ENCODE results near the gene NAA40.

NAA40 gene

DNA sequence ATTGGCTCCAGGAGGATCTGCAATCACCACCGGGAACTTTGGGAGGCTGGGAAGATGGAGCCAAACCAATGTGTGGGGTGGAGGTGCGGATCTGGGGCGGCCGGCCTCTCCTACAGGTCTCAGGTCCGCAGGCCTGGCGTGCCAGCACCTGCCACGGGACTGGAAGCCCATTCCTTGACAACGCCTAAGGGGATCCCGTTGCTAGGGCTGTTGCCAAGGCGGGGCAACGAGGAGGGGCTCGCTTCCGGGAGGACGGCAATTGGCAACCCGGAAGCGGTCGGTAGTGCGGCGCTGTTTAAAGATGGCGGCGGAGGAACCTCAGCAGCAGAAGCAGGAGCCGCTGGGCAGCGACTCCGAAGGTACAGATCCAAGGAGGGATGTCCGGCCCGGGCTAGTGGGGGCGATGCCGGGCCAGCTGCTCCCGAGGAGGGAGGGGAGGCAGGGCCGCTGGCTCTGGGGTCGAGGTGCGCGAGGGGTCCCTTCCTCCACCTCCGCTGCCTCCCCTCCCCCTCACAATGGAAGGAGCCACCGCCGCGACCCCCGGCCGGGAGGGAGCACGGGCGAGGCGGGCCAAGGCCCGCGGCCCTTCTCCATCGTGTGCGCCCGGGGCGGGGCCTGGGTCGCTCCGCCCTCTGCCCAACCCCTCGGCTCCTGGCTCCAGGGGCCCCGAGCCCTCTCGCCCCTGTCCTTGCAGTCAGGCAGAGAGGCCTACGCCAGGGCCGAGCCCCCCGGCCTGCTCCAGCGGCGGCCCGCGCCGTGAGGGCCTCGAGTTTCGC lies 47.5 kb downstream of the NAA40 start, which contains the start of gene OTUB1:
OTUB1 (plus strand) TSS at position 283 of the 776 bp plus-strand sequence; CDS start at position 302, 19 bp downstream.
- peak in 54 of 56 donors; percentile 28 to 91 (median 76) for DNase-seq

DNA sequence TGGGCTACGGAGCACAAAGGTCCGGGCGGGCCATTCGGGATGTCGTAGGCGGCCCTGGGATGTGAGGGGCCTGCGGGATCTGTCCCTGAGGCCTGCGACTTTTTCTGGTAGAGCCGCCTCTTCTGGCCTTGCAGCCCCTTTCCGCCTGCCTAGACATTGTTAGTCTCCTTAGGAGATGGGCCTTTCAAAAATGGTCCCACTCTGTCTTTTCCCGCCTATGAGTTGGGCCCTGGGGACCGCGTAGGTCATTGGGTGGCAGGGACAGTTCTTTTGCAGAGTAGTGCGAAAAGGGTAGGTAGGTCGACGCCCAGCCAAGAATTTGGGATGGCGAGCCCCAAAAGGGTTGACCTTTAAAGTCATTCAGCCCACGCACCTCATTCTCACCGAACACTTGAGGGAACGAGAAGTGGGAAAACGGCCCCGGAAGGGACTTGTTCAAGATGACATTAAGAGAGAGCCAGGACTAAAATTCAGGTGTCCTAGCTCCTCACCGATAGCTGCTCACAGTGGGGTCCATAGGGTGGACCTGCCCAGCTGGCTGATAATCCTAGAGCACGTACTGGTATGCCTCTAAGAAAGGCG lies 48.2 kb downstream of the NAA40 start:
- no peak for DNase-seq

DNA sequence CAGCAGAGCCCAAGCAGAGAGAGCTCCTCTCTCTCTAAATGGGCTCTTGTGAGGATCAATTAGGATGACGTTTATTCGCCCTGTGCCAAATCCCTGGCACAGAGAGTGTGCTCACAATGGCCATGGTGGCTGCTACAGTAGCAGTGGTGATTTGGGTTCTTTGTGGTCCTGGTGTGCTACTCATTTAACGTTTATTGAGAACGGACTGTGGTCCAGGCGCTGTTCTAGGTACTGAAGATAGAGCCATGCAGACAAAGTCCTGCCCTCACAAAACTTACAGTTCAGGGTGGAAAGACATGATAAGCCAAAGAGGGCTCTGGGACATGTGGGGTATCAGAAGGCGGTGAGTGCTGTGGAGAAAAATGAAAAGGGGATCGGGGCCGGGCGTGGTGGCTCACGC lies 52.8 kb downstream of the NAA40 start:
- no peak for DNase-seq

DNA sequence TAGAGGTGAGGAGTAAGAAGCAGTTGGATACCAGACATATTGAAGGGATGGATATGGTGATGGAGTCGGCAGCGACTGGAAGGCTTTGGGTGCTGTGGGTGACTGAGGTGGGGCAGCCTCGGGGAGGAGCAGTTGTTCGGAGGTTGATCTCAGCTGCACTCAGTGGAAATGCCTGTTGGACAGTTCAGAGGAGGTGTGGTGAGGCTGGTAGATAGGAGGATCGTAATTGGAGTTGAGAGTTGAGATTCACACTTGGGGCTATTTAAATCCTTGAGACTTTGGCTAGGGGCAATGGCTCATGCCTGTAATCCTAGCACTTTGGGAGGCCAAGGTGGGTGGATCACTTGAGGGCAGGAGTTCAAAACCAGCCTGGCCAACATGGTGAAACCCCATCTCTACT lies 54.3 kb downstream of the NAA40 start:
- no peak for DNase-seq

DNA sequence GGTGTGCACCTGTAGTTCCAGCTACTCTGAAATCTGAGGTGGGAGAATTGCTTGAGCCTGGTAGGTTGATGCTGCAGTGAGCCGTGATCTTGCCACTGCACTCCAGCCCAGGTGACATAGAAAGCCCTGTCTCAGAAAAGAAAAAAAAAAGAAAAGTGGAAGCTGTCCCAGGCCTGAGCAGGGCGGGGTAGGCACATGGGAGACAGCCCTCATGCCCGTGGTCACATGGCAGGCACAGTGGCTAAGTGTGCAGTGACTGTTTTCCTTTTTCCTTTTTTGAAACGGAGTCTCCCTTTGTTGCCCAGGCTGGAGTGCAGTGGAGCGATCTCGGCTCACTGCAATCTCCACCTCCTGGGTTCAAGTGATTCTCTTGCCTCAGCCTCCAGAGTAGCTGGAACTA lies 55.2 kb downstream of the NAA40 start:
- no peak for DNase-seq

DNA sequence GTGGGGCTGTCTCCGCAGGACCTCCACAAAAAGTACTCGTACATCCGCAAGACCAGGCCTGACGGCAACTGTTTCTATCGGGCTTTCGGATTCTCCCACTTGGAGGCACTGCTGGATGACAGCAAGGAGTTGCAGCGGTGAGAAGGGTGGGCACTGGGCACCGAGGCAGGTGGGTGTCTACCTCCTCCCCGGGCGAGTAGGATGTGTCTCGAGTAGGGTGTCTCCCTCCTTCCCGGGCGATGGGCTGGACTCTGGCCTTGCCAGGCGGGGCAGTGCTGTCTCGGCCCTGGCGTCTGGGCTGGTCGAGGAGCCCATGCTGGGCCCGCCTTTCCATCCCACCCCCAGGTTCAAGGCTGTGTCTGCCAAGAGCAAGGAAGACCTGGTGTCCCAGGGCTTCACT lies 57.7 kb downstream of the NAA40 start:
- no peak for DNase-seq

DNA sequence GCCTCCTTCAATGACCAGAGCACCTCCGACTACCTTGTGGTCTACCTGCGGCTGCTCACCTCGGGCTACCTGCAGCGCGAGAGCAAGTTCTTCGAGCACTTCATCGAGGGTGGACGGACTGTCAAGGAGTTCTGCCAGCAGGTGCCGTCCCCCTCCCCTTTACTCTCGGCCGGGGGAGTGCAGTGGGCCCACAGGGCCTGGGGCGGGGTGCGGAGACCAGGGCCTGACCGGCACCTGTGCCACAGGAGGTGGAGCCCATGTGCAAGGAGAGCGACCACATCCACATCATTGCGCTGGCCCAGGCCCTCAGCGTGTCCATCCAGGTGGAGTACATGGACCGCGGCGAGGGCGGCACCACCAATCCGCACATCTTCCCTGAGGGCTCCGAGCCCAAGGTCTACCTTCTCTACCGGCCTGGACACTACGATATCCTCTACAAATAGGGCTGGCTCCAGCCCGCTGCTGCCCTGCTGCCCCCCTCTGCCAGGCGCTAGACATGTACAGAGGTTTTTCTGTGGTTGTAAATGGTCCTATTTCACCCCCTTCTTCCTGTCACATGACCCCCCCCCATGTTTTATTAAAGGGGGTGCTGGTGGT lies 58.4 kb downstream of the NAA40 start:
- no peak for DNase-seq

DNA sequence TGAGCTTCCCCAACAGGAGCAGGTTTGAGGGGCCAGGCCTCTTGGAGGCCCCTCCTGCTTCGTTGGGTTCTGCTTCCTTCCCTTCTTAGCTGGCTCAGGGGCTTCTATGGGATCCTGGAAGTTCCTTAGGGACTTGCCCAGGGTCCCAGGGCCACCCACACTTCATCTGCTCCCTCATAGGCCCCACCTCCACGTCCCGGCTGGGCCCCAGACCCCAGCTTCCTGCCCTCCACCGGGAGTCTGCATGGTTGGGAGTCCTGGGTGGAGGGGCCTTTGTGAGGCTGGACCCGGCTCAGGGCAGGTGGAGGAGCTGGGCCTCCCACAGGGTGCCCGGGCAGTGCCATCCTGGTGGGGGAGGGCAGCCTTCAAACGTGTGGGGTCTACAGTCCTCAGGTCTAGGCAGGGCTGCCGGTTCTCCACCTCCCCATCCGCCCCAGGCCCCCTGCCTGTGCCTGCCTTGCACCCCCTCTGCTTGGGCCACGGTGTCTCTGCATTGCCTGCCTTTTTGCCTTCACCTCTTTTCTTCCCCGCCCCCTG lies 59.1 kb downstream of the NAA40 start:
- DNase-seq, result no peak

DNA sequence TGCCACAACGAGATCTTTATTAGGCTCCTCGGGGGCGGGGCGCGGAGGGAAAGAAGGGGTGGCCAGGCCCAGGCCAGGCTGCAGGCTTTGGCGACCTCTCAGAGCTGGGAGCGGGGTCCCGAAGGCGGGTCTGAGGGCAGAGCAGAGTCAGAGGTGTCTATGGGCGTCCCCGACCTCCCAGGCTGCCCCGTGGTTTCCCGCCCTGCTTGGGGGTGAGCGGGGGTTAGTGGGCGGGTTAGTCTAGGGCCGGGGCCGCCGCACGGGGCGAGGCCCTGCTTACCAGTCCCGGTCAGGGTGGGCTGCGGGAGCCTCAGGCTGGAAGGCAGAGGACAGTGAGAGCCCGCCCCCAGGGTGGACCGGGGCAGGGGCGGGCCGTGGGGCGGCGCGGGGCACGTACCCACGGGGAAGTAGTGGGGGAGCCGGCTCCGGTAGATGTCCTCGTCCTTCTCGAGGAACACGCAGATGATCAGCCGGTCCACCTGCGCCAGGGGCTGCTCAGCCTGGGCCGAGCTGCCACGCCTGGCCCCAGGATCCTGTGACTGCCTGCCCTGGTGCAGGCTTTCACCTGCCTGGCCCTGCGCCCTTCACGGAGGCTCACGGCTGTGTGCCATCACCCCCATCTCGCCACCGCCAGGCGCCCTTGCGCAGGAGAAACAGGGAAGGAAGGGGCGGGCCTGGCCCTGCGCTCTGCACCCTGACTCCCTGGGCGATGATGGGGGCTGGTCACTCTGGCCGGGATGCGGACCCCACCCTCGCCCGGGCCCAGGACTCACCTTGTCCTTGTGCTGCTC lies 60.0 kb downstream of the NAA40 start:
- DNase-seq, result no peak

DNA sequence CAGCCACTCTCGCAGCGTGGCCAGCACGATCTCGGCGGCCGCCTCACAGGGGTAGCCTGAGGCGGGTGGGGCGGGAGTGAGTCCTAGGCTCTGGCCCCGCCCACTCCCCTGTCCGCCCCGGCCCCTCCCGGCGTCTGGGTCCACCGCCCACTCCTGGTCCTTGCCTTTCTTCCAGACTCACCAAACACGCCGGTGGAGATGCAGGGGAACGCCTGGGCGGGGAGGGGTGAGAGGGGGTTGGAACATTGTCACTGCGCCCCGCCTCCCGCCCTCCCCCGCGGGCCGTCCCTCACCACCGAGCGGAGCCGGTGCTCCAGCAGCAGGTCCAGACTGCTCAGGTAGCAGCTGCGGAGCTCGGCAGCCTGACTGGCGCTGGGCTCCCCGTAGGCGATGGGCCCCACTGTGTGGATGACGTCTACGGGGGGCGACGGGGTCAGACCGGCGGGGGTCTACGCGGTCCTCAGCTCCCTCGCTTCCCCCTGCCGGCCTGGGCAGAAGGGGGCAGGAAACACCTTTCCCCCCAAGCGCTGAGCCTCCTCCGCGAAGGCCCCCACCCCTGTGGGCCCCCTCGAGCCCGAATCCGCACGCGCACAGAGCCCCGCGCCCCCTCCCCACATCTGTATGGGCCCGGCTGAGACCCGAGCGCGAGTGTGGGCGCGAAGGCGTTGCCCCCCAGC lies 60.7 kb downstream of the NAA40 start:
- peak in 7 of 56 donors; percentile 15 to 51 (median 28) for DNase-seq

DNA sequence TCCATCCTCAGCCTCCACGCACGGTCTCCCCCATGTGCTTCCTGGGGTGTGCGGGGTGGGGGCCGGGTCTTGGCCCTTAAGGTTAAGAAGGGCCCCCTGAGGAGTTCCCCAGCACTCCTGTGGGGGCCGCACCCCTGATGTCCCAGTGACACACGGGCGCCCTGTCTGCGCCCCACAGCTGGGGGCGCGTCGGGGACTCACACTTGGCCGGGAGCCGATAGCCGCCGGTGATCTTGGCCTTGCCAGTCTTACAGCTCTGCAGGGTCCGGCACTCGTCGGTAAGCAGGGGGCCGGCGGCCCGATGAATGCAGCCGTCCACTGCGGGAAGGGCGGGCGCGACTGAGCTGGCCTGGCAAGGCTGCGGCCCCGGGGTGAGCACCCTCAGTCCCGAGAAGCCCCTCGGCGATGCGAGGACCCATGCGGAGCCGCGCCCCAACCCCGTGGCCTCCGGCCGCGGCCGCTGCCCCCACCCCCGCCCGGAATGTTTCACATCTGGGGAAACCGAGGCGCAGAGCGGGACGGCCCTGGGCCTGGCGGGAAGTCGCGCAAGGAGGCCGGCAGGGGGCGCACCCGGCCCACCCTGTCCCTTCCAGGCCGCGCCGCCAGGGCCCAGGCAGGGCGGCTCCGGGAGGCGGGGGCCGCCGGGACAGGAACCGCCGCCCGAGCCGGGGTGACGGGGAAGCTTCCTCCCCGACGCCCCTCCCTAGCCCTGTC lies 61.4 kb downstream of the NAA40 start:
- peak in 39 of 56 donors; percentile 10 to 81 (median 39) for DNase-seq

DNA sequence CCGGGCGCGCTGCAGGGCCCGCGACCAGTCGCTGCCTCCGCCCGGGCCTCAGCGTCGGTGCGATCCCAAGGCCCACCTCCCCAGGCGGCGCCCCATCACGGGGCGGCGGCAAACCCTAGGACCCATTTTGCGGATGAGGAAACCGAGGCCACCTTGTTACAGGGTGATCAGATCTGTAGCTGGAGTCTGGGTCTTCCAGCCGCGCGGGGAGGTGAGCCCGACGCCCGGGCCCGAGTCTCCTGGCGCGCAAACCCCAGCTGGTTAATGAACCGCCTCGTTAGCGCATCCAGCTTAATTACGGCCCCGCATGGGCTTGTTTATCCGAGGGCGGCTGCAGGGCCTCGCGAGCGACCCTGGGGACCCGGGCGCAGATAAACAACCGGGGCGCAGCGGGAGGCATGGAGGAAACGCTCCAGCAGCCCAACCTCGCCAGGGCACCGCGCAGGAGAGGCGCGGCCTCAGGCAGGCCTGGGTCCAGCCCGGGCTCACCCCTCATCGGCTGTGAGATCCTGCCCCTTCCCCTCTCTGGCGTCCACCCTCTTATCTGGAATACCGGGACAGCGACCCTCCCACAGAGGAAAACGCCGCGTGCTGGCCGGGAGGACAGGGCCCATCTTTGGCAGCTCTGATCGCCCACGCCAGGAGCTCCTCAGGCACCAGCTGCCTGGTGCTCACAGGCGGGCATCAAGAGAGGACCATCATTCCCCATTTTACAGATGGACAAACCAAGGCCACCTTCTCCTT lies 62.1 kb downstream of the NAA40 start:
- peak in 1 of 56 donors; percentile 48 for DNase-seq

DNA sequence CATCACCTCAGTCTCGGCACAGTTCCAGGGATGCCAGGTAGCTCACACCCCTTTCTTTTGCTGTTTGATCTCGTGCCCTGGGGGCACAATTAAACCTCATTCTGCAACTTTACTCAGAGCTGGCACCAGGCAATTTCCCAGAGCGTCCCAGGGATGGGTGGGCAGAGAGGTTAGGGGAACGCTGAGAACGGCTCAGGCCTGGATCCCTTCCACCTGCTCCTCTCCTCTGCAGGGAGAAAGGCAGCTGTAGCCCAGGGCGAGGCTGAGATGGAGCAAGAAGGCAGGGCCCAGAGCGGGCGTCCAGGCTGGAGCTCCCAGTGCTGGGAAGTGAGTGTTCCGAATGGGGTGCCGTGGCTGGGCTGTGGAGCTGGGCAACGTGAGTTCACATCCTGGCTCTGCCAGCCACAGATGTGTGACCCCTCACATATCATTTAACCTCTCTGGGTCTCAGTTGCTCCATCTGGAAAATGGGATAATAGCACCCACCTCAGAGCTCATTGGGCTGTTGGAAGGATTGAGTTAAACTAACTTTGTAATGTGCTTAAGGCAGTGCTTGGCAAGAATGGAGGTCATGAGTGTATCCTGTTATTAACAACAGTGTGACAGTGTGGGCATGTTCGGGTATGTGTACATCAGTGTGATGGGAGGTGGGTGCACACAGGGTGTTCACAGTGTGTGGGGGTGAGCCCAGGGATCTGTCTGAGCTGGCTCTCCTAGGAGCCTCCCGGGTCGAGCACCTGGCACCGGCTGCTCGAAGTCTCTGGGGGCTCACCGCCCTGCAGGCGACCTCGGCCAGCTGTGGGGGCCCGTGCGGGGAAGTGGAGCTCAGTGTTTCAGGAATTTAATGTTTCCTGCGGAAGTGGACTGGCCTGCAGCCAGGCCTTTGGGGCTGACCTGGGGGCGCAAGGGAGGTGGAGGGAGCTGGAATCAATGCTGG lies 63.0 kb downstream of the NAA40 start:
- no peak for DNase-seq

DNA sequence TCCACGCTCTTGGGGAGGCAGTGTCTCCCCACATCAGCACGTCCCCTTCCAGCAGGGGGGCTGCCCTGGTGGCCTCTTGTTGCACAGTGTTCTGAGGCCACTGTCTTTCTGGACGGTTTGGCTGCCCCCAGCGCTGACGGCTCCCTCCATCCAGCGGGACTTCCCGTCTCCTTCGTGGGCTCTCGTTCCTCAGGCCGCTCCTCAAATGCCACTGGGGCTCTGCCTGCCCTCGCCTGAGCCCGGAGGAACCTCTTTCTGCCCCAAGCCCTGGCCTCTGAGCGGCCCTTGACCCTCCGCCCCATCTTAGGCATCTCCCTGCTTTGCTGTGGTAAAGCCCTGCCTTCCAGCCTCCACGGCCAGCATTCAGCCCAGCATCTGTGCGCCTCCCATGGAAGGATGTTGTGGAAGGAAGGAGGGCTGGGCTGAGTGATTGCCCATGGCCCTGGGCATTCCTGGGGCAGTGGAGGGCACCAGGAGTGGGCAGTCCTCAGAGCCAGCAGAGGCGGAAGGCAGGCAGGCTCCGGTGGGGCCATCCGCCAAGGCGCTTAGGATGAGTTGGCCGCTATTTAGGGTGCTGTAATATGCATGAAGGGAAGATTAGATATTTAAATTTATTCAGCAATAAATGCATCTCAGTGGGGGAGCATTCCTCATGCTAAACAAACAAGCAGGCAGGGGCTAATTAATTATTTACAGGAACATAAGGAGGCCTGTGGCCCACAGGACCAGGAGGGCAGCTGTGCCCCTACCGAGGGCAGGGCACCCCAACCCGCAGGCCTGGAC lies 65.2 kb downstream of the NAA40 start:
- no peak for DNase-seq

DNA sequence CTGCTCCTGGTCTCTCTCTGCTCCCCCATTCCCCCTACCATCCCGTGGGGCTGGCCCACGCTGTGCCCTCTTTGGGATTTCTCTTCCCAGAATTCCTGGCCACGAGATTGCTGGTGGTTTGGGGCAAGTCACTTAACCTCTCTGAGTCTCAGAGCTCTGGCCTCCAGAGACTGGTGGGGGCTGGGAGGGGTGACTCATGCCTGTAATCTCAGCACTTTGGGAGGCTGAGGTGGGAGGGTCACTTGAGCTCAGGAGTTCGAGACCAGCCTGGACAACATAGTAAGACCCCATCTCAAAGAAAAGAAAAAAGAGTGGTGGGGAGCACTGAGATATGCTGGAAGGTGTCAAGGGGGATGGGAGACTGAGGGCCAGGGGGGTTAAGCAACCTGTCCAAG lies 65.8 kb downstream of the NAA40 start:
- no peak for DNase-seq

DNA sequence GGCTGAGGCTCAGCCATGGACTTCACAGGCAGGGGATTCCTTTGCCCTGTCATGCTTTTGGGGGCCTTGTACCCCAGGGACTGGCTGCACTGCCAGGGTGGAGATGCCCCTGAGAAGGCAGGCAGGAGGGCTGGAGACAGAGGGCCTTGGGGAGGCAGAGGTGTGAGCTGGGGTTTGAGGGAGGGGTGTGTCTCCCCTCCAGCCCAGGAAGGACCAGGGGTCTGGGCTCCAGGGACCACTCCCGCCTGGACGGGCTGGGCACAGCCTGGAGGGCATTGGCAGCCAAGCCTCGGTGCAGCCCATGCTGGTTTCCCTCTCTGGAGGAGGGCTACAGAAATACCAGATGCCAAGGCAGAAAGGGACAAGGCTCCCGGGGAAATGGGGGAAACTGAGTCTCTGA lies 66.9 kb downstream of the NAA40 start:
- DNase-seq, result no peak

DNA sequence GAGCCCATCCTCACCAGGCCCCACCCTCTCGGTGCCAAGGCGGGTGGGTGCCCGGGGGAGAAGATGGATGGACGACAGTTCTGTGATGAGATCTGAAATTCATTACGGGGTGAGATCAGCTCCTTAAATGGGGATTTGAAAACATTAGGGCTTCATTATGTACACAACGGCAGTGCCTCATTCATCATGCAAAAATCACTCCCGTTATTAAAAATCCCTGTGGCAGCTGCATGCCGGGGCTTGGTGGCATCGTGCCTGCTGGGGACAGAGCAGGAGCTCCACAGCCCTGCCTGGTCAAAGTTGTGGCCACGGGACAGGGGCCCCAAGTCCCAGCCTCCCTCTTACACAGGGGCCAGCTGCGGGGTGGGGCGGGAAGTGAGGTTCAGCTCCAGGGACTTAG lies 67.6 kb downstream of the NAA40 start:
- peak in 1 of 56 donors; percentile 5 for DNase-seq
